NCI-H2196 treated with DMSO at 0.1 percent for 48 hours (cell line): ENCODE data around the gene SLAMF9.

ENCODE experiments used
- DNase-seq: peaks from one replicate; lab custom pipeline; 2025; ENCODE audit not compliant: unreplicated experiment; lab: John Stamatoyannopoulos, UW

Gene SLAMF9

DNA sequence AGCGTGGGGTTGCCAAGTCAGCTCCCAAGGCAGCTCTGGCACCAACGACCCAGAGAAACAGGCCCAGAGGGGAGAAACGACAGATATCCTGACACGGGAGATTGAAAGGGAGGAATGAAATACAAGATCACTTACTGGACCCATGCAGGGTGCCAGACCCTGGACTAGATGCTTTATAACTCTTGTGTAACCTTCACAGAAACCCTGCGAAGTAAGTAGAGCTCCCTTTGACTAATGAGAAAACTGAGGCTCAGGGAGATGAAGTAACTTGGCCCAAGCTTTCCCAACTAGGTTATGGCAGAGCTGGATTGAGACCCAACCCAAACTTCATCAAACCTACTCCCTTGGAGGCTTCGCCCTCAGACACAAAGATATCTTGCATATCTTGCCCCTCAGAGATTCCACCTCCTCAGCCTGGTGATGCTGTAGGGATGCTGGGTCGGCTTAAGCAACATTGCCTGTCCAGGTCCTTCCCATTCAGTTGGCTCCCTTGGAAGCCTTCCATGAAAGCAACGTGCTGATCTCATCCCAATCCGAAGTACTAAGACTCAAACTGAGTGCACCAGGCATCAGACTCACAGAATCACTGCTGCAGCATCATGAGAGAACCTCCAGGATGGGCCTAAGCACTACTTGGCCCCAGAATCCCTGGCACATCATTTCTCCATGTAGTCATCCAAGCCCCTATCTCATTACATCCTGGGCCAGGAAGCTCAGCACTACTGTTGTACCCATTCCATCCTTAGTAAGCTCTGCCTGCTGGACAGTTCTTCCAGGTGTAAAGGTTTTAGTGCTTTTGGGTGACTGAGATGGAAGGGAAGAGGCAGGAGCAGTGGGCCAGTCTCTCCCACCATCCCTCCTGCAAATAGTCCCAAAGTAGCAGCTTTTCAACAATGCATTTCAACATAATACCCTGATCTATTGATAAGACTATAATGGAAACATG is 7.5 kb downstream of the SLAMF9 start:
- no peak for DNase-seq

DNA sequence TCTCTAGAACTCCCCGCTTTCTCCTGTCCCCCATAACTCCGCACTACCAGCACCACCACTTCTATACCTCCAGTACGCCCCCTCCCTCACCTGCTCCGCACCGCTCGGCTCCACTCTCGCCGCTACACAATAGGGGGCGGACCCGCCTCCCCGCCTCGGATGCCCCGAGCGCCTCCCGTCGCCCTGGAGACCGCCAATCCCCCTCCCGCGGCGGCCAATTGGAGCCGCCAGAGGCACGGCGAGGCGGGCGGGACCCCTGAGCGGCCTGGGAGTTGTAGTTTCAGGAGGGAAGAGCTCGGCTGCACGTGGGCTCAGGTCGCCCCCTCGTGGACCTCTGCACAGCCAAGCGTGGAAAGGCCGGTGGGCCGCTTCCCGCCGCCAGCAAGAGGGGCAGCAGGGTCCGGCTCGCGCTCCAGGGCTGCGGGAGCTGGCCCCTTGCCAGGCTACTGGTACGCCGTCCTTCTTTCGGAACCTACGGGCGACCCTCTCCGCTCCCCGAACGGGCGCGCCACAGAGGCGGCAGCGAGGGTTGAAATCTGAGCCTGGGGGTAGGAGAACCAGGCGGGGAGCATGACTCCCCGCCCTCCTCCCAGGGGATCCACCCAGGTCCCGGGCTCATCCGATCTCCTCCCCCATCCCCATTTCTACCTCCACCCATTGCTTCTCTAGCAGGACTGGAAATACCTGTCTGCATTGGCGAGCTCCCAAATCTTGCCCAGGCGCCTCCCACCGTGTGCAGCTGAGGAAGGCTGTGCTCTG is 8.4 kb downstream of the SLAMF9 start, which contains the start of gene IGSF9:
IGSF9 (minus strand) TSS at position 131 of the 759 bp plus-strand sequence. CDS start 2,159 bp downstream, outside the sequence.
- DNase-seq: peak; percentile 77

DNA sequence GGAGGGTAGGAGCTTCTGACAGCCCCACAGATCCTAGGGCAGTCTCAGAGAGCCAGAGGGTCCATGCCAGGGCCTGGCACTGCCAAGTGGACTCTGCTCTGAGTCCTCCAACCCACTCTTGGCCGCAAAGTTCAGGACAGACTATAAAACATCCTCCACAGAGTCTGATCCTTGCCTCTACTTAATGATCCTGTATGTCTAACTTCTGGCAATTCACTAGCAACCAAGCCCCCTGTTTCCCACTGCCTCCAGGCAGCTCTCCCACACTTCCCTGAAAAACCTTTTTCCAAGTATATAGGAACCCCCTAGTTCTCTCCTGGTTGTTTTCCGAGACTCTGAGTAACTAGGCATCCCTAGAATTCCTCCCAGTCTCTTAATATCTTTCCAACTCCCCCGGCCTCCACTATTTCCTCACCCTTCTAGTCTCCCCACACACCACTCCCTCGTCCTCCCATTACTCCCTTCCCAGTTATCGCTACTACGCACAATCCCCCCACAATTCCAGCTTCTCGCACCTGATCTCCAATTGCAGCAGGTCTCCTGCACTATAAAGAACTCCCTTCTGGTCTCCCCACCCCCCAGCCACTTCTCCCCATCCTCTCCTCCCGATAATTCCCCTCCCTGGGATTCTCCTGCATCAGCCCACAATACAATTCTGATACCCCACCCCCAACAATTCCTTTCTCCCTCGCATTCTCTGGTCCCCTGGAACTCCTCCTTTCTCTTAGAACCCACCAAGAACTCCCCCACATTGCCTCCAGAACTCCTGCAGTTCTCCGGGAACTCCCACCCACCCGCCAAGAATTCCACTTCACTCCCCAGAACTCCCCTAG is 9.2 kb downstream of the SLAMF9 start:
- no peak for DNase-seq

DNA sequence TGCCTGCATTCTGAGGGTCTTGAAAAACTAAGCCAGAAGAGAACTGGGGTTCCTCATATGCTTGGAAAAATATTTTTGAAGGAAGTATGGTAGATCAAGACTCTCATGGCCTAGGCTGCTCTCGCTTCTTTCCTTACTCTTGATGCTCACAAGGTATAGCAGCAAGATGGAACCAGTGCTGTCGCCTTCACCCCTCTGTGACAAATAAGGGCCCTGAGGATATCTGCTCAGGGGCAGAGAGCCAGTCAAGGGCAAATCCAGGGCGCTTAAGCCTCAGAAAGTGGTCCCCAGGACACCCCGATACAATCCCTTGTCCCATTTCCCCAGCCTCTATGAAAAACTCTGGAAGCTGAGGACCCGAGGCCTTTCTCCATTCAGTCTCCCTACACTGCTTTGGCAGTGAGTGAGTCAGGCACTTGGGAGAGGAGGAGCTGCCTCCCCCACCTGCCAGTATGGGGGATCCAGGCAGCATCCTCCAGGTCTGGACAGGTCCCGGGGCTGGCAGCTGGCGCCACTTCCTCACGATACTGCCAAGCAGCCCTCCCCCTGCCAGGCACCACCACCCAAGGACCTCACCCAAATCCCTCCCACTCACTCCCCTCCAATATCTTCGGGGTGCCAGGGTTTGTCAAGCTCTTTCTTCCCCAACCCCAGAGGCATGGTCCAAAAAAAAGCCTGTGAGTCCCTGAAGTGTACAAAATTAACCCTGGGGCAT is 10.0 kb downstream of the SLAMF9 start:
- DNase-seq: no peak

DNA sequence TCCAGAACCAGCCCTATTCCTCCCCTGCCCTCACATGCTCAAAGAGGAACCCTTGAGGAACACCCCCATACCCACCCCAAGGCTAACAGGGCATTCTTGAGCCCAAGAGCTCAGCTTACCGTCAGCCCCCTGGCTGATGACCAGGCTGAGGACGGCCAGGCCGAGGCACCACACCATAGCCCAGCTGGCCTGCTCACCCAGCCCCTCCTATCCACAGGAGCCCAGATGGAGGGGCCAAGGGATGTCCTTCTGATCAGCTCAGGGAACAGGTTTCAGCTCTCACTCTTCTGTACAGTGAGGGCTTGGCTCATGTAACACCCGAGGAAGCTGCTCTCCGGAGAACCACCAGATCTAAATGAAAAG is 10.8 kb downstream of the SLAMF9 start:
- DNase-seq: no peak

DNA sequence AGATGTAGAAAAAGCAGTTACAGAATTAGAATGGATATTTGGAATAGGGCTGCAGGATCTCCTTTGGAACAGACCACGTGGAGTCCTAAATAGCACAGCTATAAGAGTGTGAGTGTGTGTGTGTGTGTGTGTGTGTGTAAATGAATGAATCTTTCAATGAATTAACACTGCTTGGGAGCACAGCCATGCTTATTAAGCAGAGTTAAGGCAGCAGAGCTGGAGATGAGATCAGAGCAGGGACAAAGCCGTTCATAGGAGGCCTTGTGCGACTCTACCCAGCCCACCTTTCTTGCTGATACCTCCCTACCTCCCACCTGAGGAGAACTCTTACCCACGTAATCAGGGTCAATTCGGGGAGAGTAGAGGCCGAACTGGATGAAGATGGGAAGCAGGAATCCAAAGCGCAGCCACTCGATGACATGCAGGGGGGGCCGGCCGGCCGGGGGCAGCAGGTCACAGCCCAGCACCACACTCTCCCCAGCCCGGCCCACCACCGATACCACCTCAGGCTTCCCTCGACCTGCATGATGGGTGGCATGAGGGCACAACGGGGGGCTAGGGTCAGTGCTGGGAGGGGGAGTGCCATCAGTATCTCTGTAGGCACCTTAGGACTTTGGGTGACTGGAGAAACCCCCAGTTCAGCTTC is 11.3 kb downstream of the SLAMF9 start:
- no peak for DNase-seq

DNA sequence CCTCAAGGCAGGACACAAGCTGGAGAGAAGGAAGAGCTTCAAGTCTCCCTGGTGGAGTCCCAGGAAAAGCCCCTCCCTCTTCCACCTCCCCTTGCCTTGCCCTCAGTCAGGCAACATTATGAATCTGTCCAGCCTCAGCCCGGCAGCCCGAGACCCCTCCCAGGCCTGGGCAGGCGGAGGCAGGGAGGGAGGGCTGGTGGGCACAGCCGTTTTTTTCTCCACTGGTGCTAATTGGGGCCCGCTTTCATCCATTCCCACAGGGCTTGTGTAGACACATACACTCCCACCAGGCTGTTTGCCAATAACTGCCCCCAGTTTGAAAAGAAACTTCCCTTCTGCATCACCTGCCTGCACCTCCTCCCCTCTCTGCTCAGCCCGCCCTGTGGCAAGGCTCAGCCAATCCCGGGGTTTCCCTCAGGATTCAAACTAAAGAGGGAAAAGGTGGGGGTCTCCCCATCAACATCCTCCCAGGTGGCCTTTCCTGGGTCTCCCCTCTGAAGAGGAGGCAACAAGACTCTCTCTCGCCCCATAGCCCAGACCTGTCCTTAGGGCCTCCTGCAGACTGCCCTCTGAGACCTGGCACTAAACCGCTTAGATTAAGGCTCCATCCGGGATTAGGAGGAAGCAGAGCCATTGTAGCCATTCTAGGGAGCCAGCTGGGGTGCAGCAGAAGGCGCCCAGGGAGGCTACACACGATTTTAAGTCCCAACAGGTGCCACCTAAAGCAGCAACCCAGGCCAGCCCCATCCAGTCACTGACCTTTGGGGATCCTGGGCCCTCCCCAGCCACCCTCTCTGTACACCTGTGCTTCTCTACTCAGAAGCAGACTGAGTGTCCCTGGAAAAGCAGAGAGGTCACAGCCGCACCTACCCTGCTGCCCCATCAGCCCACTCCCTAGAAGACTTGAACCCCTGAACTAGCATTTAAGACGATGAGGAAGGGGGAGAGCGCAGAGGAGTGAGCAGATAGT is 12.2 kb downstream of the SLAMF9 start:
- DNase-seq: no peak

DNA sequence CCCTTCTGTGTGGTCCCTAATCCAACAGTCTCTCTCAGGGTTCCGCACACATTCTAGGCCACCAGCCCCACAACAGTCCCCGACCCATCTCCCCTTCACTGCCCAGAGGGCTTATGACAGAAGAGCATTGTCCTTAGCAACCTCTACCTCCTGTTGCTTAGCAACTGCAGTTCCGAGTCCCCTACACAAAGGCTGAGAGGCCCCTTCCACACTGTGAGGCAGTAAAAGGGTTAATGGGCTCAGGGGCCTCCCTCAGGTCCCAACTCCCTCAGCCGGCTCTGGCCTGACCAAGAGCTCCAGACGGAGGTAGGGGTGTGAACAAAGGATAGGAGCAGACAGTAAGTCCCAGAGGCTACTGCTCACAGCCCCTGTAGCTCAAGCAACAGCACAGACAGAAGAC is 12.9 kb downstream of the SLAMF9 start:
- DNase-seq: no peak

DNA sequence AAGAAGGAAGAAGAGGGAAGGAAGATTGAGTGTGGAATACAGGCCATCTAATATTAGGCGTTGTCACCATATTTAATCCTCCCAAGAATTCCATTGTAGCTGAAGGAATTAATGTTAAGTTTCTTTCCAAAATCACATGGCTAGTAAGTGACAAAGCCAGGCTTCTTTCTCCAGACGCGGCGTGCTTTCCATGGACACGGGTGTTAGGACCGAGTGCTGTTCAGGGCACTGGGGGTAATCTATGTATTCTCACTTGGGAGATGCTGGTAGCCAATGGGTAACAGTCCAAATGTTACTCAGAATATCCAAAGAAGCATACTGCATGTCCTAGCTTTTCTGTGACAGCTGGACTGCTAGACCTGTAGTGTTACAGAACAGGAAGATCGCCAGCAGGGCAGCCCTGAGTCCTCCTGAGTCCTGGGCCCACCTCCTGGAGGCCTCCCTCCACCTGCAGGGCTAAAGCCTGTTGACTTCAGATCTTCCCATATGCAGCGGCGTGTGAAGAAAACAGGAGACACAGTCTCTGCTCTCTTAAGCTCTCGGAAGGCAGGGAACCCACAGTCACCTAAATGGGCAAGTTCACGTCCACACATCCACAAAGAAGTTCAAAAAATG is 13.9 kb downstream of the SLAMF9 start:
- no peak for DNase-seq

DNA sequence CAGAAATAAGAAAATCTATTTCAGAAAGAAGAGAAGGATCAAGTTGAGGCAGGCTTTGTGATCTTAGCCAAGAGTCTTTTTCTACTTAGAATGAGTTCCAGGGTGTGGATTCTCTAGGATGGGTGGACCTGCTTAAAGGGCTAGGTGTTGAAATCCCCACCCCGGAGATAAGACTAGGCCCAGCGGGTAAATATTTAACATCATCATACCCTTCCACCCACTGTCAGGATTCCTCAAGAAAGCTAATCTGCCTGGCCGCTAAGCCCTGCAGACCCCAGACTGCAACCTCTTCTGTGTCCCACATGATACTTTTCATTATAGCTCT is 14.4 kb downstream of the SLAMF9 start:
- no peak for DNase-seq

DNA sequence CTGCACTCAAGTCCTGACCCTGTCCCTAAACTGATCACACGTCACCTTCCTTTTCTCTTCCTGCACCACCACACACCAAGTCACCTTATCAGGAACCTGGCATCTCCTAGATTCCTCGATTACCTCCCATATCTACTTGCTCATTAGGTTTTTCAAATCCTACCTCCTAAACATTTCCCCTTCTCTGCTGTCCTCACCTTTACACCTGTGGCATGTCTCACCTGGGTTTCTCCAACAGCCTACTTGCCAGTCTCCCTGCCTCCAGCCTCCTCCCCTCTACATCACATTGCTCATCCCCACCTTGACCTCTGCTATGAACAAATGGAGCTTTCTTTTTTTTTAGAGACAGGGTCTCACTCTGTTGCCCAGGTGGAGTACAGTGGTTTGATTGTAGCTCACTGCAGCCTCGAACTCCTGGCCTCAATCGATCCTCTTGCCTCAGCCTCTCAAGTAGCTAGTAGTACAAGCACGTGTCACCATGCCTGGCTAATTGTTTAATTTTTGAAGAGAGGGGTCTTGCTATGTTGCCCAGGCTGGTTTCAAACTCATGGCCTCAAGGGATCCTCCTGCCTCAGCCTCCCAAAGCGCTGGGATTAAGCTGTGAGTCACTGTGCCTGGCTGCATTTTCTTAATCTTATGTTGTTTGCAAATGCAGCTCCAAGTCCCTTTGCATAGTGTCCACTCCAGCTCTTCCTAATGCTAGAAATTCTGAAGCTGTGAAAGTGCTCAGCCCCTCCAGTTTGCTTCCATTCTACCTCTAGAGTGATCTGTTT is 14.9 kb downstream of the SLAMF9 start:
- no peak for DNase-seq

DNA sequence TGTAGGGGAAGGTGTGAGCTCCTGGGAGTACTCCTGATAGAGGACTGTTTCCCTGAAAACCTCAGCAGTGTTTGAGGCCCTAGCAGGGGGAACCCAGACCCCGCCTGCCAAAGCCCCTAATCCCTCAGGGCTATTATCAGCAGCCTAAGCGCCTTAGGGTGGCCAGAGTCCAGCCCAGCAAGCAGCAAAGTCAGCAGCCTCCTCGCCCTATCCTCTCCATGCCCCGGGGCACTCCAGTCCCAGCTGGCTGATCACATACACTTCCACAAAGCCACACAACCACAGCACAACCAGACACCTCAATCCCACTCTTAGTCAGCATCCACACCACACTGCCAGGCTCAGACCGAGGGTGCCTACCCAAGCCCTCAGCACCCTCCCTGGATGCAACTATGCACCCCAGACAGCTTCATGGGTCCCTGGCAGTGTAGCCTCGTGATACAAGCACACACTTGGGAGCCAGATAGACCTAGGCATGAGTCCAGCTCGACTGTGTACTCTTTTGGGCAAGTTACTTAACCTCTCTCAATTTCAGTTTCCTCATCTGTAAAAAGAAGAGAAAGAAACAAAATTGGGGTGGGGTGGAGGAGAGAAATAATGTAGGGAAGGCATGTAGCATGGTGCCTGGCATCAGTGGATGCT is 15.7 kb downstream of the SLAMF9 start:
- no peak for DNase-seq

DNA sequence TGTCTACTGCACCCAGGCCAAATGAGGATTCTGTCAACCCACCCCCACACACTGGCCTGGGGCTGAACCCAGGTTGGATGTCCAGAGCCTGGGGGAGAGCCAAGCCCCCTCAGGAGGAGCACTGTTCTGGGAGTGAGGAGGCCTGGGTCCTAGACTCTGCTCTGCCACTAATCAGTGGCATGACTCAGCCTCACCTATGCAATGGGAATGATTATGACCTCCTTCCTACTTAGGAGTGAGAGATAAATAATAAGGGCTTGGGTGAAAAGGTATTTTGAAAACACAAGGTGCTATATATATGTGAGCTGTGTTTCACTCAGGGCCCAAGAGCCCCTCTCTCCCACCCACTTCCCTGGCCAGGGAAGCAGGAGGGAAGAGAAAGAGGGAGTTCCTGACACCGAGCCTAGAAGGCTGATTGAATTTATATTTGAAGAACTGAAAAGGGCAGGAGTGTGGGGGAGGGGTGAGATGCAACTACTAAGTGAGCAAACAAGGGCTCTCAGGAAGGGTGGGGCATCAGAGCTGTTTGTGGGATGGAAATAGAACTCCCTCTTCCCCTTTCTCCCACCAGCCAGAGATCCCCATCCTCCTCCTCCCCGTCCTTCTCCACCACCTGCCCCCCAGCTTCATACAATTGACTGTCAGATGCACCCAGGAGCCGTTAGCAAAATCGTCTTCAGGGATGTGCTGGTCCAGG is 16.8 kb downstream of the SLAMF9 start:
- DNase-seq: no peak

DNA sequence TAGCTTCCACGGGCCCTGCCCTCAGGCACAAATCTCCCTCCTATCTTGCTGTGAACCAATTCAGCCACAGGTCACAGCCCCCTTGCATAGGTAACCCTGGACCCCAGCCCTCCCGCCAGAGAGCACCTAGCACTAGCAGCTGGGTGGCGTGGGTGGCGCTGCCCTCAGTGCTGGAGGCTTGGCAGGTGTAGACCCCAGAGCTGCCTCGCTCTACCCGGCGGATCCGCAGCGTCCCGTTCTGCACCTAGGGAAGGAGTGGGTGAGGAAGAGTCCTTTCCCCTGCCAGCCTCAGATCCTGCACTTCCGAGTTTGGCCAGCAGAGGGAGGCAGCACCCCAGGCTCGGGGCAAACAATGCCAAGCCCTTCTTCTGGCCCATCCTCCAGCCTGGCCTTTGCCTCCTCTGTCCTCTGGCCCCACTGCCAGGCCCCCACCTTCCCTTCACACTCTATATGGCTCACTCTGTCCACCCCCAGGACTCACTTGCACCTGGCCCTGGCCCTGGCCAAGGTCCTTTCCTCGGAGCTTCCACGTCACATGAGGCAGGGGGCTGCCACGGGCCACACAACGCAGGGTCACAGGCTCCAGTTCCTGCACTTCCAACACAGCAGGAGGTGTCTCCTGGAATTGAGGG is 17.6 kb downstream of the SLAMF9 start:
- DNase-seq: peak; percentile 21

DNA sequence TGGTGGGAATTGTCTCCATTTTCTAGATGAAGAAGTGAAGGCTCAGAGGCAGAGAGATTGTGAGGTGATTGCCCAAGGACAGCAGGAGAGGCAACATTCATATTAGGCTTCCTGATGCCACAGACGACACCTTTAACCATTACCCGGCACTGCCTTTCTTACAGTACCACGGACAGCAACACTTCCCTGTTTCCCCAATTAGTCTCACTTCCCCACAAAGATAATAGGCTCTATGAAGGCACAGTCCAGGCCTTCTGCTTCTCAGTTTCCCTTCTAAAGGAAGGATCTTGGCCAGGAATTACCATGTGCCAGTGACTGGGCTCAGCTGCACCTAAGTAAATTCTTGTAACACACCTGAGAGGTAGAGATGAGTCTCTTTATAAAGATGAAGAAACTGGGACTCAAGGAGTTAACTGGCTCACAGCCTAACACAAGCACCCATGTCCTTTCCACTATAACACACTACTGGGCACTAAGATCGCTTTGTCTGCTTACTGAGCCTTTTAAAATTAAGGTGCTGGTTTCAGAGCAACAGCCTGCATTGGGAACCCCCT is 18.2 kb downstream of the SLAMF9 start:
- DNase-seq: no peak

DNA sequence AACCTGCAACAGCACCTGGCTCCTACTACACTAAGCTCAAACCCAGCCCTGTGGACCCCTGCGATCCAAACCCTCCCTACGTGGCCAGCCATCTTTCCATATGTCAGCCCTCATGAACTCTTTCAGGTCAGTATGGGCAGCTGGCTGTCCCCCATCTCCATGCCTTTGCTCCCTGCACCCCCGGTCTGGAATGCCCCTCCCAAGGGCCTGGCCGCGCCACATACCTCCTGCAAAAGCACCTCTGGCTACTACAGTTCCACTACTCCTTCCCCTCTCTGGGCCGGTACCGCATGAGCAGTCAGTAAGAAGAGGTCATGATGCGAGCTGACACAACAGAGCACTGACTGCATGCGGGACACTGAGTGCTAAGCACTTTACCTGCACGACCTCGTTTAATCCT is 18.7 kb downstream of the SLAMF9 start:
- DNase-seq: no peak
